Thyroid gland (tissue), 4 donors: ENCODE measurements around the gene SGCA.
A peak's percentile ranks its signal among the peaks of the same experiment; 100 is the strongest.

Source experiments
- CTCF ChIP-seq, 6 experiments: fragments of 200-600 bp in 3 of 6; fragments of 450-650 bp in 3 of 6; sonication (generic) in 3 of 6; IDR thresholded peaks; one replicate each; pipeline ENCODE4 v1.5.1; 2016 to 2019; ENCODE audit warnings: antibody characterized with exemption in 6 of 6, mild to moderate bottlenecking in 2 of 6, inconsistent platforms in 1 of 6, moderate library complexity in 1 of 6
- POLR2A ChIP-seq, 2 donors: fragments of 450-650 bp; IDR thresholded peaks; one replicate each; pipeline ENCODE4 v1.6.1; 2017; ENCODE audit warnings: antibody characterized with exemption in 2 of 2, mild to moderate bottlenecking in 2 of 2, moderate library complexity in 1 of 2

GRCh38 chr17:50151041-50151936, 14.5 kb upstream of the SGCA start:
- TF ChIP-seq CTCF (IDR thresholded peaks at IDR 0.05) (peak; percentile 33 to 81 (median 65)), POLR2A (IDR thresholded peaks at IDR 0.05) (peak in 1 of 2 donors; percentile 52)
